SHP77 treated with DMSO at 0.1 percent for 48 hours (cell line): ENCODE results near the gene GPBAR1.
"Not testable (repeated sequence)": the region's sequence is repeated elsewhere in the genome, so short reads cannot be mapped to it uniquely, and the experiment has no call there.

ENCODE experiments used
- DNase-seq: peaks from one replicate; lab custom pipeline; 2025; lab: John Stamatoyannopoulos, UW

Gene GPBAR1

DNA sequence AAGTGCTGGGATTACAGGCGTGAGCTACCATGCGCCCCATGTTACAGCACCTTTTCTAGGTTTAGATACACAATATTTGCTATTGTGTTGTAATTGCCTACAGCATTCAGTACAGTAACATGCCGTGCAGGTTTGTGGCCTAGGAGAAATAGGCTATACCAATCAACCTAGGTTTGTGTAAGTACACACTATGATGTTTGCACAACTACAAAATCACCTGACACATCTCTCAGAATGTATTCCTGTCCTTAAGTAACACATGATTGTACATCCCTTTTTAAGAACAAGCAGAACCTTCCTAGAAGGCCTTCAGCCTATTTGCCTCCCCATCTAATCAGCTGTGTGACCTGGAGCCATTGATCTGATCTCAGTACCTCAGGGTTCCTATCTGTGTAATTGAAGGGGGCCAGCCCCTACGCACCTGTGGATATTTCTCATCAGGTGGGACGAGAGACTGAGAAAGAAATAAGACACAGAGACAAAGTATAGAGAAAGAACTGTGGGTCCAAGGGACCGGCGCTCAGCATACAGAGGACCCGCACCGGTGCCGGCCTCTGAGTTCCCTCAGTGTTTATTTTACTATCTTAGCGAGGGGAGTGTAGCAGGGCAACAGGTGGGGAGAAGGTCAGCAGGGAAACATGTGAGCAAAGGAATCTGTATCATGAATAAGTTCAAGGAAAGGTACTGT lies 50.2 kb downstream of the GPBAR1 start:
- DNase-seq = no peak

DNA sequence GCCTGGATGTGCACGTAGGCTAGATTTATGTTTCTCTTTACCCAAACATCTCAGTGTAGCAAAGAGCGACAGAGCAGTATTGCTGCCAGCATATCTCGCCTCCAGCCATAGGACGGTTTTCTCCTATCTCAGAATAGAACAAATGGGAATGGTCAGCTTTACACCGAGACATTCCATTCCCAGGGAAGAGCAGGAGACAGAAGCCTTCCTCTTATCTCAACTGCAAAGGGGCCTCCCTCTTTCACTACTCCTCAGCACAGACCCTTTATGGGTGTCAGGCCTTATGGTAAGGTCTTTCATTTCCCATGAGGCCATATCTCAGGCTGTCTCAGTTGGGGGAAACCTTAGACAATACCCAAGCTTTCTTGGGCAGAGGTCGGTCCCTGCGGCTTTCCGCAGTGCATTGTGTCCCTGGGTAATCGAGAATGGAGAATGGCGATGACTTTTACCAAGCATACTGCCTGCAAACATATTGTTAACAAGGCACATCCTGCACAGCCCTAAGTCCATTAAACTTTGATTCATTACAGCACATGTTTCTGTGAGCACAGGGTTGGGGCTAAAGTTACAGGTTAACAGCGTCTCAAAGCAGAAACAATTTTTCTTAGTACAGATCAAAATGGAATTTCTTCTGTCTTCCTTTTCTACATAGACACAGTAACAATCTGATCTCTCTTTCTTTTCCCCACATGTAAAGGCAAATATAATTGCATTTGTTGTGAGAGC lies 50.9 kb downstream of the GPBAR1 start:
- DNase-seq = not testable (repeated sequence)

DNA sequence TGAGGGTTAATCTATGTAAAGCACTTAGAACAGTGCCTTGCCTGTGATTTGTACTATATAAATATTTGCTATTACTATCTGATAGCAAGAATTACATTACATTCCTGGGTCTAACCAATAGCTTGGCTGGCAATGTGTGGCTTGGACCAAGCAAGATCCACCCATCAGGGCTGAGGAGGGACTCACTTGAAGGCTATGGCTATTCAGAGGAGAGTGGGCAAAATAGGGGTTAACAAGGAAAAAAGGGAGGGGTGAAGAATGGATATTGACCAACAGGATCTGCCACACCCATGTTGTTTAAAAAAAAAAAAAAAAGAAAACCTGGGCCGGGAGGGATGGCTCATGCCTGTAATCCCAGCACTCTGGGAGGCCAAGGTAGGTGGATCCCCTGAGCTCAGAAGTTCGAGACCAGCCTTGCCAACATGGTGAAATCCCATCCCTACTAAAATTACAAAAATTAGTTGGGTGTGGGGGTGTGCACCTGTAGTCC lies 51.5 kb downstream of the GPBAR1 start:
- DNase-seq = no peak

DNA sequence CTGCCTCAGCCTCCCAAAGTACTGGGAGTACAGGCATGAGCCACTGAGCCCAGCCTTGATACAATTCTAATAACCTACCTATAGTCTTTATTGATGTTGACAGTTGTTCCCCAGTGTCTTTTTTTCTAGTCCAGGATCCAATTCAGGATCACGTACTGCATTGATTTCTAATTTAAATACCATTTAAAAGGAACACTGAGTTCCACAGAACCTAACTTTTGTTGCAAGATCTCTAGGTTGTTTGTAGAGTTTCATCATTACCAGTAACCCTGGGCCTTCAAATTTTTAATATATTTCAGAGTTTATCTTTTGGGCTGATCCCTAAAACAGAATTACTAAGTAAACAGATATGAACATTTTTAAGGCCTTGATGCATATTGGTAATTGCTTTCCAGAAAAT lies 52.5 kb downstream of the GPBAR1 start:
- DNase-seq = no peak
